MV-4-11 (cell line): Measurements from ENCODE around the gene ASAP2.

Source experiments
- DNase-seq: peaks from one replicate; lab custom pipeline; 2025; lab: John Stamatoyannopoulos, UW

ASAP2 gene

GRCh38 chr2:9430316-9431293, 224.0 kb downstream of the ASAP2 start:
- DNase-seq, result no peak

- DNase-seq, result no peak
Observed at GRCh38 chr2:9434489-9434888, 227.9 kb downstream of the ASAP2 start.

GRCh38 chr2:9439536-9439935, 232.9 kb downstream of the ASAP2 start:
- no peak for DNase-seq

GRCh38 chr2:9440058-9440727, 233.6 kb downstream of the ASAP2 start:
- no peak for DNase-seq

GRCh38 chr2:9441556-9441955, 234.9 kb downstream of the ASAP2 start:
- DNase-seq, result no peak

GRCh38 chr2:9443526-9443925, 236.9 kb downstream of the ASAP2 start:
- DNase-seq, result no peak

- DNase-seq, result no peak
Observed at GRCh38 chr2:9445089-9445488, 238.5 kb downstream of the ASAP2 start.

- no peak for DNase-seq
Observed at GRCh38 chr2:9451231-9451630, 244.6 kb downstream of the ASAP2 start.
